ENCODE results near the gene IGFN1. TPM values are rescaled to one million over a fixed set of nuclear protein-coding genes. Genes with fewer than 3 reads are reported as not detected.

IGFN1 gene
- total RNA-seq, 1 donor from 2014 or later: under 0.01 TPM

DNA sequence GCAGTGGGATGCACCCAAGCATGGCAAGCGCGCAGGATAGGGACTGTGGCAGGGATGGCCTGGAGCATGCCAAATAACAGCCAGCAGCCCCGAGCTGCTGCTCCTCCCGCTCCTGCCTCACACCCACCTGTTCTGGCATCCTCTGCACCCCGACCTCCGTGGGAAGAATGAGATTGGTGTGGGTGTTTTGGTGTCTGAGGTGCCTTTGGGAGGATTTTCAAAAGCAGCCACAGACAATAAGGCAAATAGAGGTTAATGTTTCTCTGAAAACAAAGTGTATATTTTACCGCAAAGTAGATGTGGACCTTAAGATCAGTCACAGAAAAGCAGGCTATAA, 35.5 kb downstream of the IGFN1 start:
- Histone ChIP-seq H3K4me3 (ENCODE audit: low read depth, low read length) (no peak overlapping the region), H3K36me3 (ENCODE audit: control insufficient read depth, insufficient read depth, low read length) (no peaks in the 10 kb centered on the region), H3K27me3 (ENCODE audit: control insufficient read depth, insufficient read depth, low read length) (no peaks in the 10 kb centered on the region)
- TF ChIP-seq, protein P1, sequence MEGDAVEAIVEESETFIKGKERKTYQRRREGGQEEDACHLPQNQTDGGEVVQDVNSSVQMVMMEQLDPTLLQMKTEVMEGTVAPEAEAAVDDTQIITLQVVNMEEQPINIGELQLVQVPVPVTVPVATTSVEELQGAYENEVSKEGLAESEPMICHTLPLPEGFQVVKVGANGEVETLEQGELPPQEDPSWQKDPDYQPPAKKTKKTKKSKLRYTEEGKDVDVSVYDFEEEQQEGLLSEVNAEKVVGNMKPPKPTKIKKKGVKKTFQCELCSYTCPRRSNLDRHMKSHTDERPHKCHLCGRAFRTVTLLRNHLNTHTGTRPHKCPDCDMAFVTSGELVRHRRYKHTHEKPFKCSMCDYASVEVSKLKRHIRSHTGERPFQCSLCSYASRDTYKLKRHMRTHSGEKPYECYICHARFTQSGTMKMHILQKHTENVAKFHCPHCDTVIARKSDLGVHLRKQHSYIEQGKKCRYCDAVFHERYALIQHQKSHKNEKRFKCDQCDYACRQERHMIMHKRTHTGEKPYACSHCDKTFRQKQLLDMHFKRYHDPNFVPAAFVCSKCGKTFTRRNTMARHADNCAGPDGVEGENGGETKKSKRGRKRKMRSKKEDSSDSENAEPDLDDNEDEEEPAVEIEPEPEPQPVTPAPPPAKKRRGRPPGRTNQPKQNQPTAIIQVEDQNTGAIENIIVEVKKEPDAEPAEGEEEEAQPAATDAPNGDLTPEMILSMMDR (IDR thresholded peaks at IDR 0.05; ENCODE audit: insufficient read depth, low read length, severe bottlenecking): no peak
- no peak for FAIRE-seq
- no peak for DNase-seq (ENCODE audit: low read depth)

- FAIRE-seq: no peak
Observed at GRCh38 chr1:201226859-201227488, 36.4 kb downstream of the IGFN1 start.

GRCh38 chr1:201228011-201228983, 37.7 kb downstream of the IGFN1 start:
- H3K4me3 ChIP-seq (ENCODE audit: low read depth, low read length): no peak overlapping the region
- FAIRE-seq (no peak), DNase-seq (ENCODE audit: low read depth) (no peak)
- no peaks in the 10 kb centered on the region for H3K27me3 ChIP-seq (ENCODE audit: control insufficient read depth, insufficient read depth, low read length)
- TF ChIP-seq, protein P1 (IDR thresholded peaks at IDR 0.05; ENCODE audit: insufficient read depth, low read length, severe bottlenecking): no peak
- no peaks in the 10 kb centered on the region for H3K36me3 ChIP-seq (ENCODE audit: control insufficient read depth, insufficient read depth, low read length)

More at GRCh38 chr1:201226859-201227488, 36.4 kb downstream of the IGFN1 start:
- H3K36me3 ChIP-seq (ENCODE audit: control insufficient read depth, insufficient read depth, low read length): no peaks in the 10 kb centered on the region
- H3K27me3 ChIP-seq (ENCODE audit: control insufficient read depth, insufficient read depth, low read length): no peaks in the 10 kb centered on the region
- DNase-seq (ENCODE audit: low read depth): no peak
- H3K4me3 ChIP-seq (ENCODE audit: low read depth, low read length): no peak overlapping the region
- TF ChIP-seq, protein P1 (IDR thresholded peaks at IDR 0.05; ENCODE audit: insufficient read depth, low read length, severe bottlenecking): no peak

DNA sequence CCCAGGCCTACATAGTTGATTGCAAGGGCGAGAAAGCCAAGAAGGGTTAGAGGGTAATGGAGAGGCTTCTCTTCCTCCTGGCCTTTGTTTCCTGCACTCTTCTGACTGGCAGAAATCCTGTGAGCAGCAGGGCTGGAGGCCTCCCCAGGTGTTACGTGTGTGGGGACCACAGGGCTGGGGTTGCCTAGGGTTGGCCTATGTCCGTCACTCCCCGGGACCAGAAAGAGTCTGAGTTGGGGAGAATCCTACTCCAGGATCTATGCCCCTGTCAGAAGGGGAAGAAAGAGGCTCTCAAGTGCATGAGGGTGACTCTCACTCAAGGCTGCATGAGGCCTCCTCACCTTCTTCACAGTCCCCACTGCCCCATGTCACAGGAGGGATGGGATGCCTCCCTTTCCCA, 38.5 kb downstream of the IGFN1 start:
- DNase-seq (ENCODE audit: low read depth): no peak
- TF ChIP-seq, protein P1 (IDR thresholded peaks at IDR 0.05; ENCODE audit: insufficient read depth, low read length, severe bottlenecking): no peak
- Histone ChIP-seq H3K27me3 (ENCODE audit: control insufficient read depth, insufficient read depth, low read length) (no peaks in the 10 kb centered on the region), H3K36me3 (ENCODE audit: control insufficient read depth, insufficient read depth, low read length) (no peaks in the 10 kb centered on the region), H3K4me3 (ENCODE audit: low read depth, low read length) (no peak overlapping the region)
- FAIRE-seq: no peak

DNA sequence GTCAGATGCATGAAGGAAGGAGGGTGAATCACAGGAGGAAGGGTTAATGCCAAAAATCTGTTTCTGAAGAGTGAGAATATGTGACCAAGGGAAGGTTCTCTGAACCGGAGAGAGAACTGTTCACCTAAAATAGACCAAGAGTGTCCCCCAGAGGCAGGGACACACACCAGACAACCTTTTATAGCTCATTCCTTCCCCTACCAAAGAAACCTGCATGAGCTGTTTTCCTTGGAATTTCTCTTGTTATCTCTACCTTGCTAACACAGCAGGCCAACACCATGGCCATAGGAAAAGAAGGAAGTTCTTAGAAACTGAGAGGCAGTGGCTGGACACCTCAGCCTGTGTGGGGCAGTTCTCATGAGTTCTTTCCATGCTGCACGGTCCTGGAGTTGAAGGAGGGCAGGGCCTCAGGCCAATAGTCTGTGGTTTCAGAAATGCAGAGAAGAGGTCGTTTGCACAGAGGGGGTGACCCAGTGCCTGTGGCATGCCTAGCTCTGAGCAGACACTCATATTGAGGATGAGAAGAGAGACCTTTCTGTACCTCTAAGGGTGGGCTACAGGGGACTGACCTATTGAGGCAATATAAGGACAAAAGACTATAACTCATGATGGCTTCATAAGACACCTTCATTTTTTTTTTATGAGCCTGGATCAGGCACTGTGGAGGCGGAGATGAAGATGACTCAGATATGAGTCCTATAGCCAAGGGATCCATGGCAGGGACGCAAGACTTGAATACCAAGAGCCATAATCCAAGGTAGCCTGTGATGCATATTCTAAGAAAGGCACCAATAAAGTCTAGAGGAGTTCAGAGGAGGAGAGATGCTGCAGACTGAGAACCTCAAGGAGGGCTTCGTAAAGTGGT, 39.4 kb downstream of the IGFN1 start:
- FAIRE-seq (no peak), DNase-seq (ENCODE audit: low read depth) (peak; percentile 85)
- H3K4me3 ChIP-seq (ENCODE audit: low read depth, low read length): no peak overlapping the region
- H3K36me3 ChIP-seq (ENCODE audit: control insufficient read depth, insufficient read depth, low read length): no peaks in the 10 kb centered on the region
- TF ChIP-seq, protein P1 (IDR thresholded peaks at IDR 0.05; ENCODE audit: insufficient read depth, low read length, severe bottlenecking): no peak
- H3K27me3 ChIP-seq (ENCODE audit: control insufficient read depth, insufficient read depth, low read length): no peaks in the 10 kb centered on the region
